Measurements from ENCODE around the gene DPH1.
A peak's percentile ranks its signal among the peaks of the same experiment; 100 is the strongest.

Gene DPH1

GRCh38 chr17:2029911-2030778 lies at the start of gene DPH1 (continued):
- TF ChIP-seq PRDM10 (tag by site-specific recombination; IDR thresholded peaks at IDR 0.05), result peak; percentile 30
- TF ChIP-seq MZF1 (tag by site-specific recombination; IDR thresholded peaks at IDR 0.05; ENCODE audit: borderline replicate concordance), result peak; percentile 44; the same call in 1 of the 2 replicates
- TF ChIP-seq KLF7 (tag by site-specific recombination; IDR thresholded peaks at IDR 0.05; ENCODE audit: borderline replicate concordance), result no peak
- TF ChIP-seq ZSCAN23 (tag by site-specific recombination; IDR thresholded peaks at IDR 0.05), result no peak
- peak; percentile 77 for TF ChIP-seq ZXDB (tag by site-specific recombination; IDR thresholded peaks at IDR 0.05)
- TF ChIP-seq ZNF157 (tag by site-specific recombination; IDR thresholded peaks at IDR 0.05), result no peak
- no peak; the same call in 1 of the 2 replicates for TF ChIP-seq CTCF (tag by site-specific recombination; IDR thresholded peaks at IDR 0.05)
- no peak for TF ChIP-seq ZNF302 (tag by site-specific recombination; IDR thresholded peaks at IDR 0.05; ENCODE audit: low read depth)
- no peak for TF ChIP-seq ZNF292 (tag by site-specific recombination; IDR thresholded peaks at IDR 0.05; ENCODE audit: borderline replicate concordance, low read depth)
- TF ChIP-seq ZBTB20 (tag by site-specific recombination; IDR thresholded peaks at IDR 0.05), result peak; percentile 92
- peak; percentile 76; the same call in 1 of the 2 replicates for TF ChIP-seq ZFP69B (tag by site-specific recombination; IDR thresholded peaks at IDR 0.05)
- TF ChIP-seq ZNF366 (tag by site-specific recombination; conservative IDR thresholded peaks at IDR 0.05), result no peak
- TF ChIP-seq ZNF623 (tag by site-specific recombination; IDR thresholded peaks at IDR 0.05), result no peak
- no peak for TF ChIP-seq HOXA7 (CRISPR knock-in tag; IDR thresholded peaks at IDR 0.05; ENCODE audit: borderline replicate concordance)
- no peak for TF ChIP-seq ZNF174 (tag by site-specific recombination; IDR thresholded peaks at IDR 0.05)
- TF ChIP-seq ZNF112 (tag by site-specific recombination; IDR thresholded peaks at IDR 0.05), result no peak
- no peak for TF ChIP-seq ZNF114 (tag by site-specific recombination; IDR thresholded peaks at IDR 0.05)
- no peak for TF ChIP-seq RBAK (tag by site-specific recombination; IDR thresholded peaks at IDR 0.05)
- TF ChIP-seq ZNF16 (tag by site-specific recombination; IDR thresholded peaks at IDR 0.05; ENCODE audit: low read depth), result no peak

DNA sequence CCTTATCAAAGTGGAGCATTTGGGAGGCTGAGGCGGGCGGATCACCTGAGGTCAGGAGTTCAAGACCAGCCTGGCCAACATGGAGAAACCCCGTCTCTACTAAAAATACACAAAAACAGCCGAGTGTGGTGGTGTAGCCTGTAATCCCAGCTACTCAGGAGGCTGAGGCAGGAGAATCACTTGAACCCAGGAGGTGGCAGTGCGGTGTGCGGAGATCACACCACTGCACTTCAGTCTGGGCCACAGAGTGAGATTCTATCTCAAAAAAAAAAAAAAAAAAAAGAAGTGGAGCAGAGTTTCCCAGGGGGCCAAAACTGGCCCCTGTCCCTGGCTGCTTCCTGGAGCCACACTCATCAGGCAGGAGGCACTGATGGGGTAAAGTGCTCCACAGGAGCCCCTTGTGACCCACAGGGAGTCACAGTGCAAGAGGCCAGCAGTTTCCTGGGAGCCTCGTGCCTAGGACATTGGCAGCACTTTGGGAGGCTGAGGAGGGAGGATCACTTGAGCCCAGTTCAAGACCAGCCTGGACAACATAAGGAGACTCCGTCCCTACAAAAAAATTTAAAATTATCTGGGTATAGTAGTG lies 49.2 kb upstream of the DPH1 start:
- no peaks in the 10 kb centered on the region for H3K36me3 ChIP-seq (ENCODE audit: control insufficient read depth in 2 of 2, insufficient read depth in 1 of 2, low read length in 2 of 2)
- ChIA-PET POLR2A (interaction anchor here (0.6 kb wide), 1 partner anchor 17 kb away, joined by 4 read pairs; no protein-coding TSS in a partner anchor), CTCF (interaction anchor here (2.0 kb wide), 1 partner anchor 72 kb away, joined by 4 read pairs; no protein-coding TSS in a partner anchor)
- no peaks in the 10 kb centered on the region for H3K4me1 ChIP-seq (ENCODE audit: control insufficient read depth, insufficient read depth, low read length)
- no peak overlapping the region for H3K4me3 ChIP-seq (ENCODE audit: low read depth, low read length)
- no peak overlapping the region for H3K27ac ChIP-seq (ENCODE audit: extremely low read depth, low read depth, low read length)
- H3K9me3 ChIP-seq (ENCODE audit: control insufficient read depth, insufficient read depth, low read depth, low read length), result no peaks in the 10 kb centered on the region
- TF ChIP-seq ZNF18 (tag by site-specific recombination; IDR thresholded peaks at IDR 0.05) (peak; percentile 66; the same call in 1 of the 2 replicates), ZNF530 (tag by site-specific recombination; IDR thresholded peaks at IDR 0.05; ENCODE audit: low read depth) (no peak), ZNF426 (tag by site-specific recombination; IDR thresholded peaks at IDR 0.05) (no peak), ZBTB49 (tag by site-specific recombination; IDR thresholded peaks at IDR 0.05; ENCODE audit: low read depth) (no peak), ZNF830 (tag by site-specific recombination; IDR thresholded peaks at IDR 0.05; ENCODE audit: low read depth) (no peak), ZNF544 (tag by site-specific recombination; IDR thresholded peaks at IDR 0.05) (no peak), GLIS1 (tag by site-specific recombination; IDR thresholded peaks at IDR 0.05) (peak; percentile 77), TRIM28 (IDR thresholded peaks at IDR 0.05; ENCODE audit: borderline replicate concordance, low read length) (no peak), ZIC2 (tag by site-specific recombination; IDR thresholded peaks at IDR 0.05) (peak; percentile 90)

All from HEK293 (cell line).